Nephron (organoid): Measurements from ENCODE around the gene WDR45B.

Experiments used
- H3K27ac Mint-ChIP-seq, 3 experiments: 2 replicates each; pipeline ENCODE4 v1.8.0; 2020; ENCODE audit warnings: mixed read lengths in 3 of 3, mild to moderate bottlenecking in 2 of 3, moderate library complexity in 1 of 3
- H3K27me3 Mint-ChIP-seq: 2 replicates; pipeline ENCODE4 v1.8.0; 2021; ENCODE audit warnings: low read depth, mild to moderate bottlenecking, moderate library complexity, mixed read lengths
- H3K36me3 Mint-ChIP-seq: 2 replicates; pipeline ENCODE4 v1.8.0; 2020; ENCODE audit warnings: low read depth, mixed read lengths
- H3K4me1 Mint-ChIP-seq: 2 replicates; pipeline ENCODE4 v1.8.0; 2020; ENCODE audit warnings: mixed read lengths
- H3K4me3 Mint-ChIP-seq, 3 experiments: 2 replicates each; pipeline ENCODE4 v1.8.0; 2020; ENCODE audit warnings: mild to moderate bottlenecking in 3 of 3, mixed read lengths in 3 of 3, moderate library complexity in 2 of 3
- H3K9me3 Mint-ChIP-seq: 2 replicates; pipeline ENCODE4 v1.8.0; 2020; ENCODE audit warnings: mixed read lengths
- TF ChIP-seq, protein P1 (sequence below), 3 experiments: fragments of 200-600 bp; sonication (generic); IDR thresholded peaks; one replicate each; pipeline ENCODE4 v1.5.0; 2021; ENCODE audit warnings: antibody characterized with exemption in 3 of 3; ENCODE audit not compliant: unreplicated experiment in 3 of 3

Gene WDR45B

DNA sequence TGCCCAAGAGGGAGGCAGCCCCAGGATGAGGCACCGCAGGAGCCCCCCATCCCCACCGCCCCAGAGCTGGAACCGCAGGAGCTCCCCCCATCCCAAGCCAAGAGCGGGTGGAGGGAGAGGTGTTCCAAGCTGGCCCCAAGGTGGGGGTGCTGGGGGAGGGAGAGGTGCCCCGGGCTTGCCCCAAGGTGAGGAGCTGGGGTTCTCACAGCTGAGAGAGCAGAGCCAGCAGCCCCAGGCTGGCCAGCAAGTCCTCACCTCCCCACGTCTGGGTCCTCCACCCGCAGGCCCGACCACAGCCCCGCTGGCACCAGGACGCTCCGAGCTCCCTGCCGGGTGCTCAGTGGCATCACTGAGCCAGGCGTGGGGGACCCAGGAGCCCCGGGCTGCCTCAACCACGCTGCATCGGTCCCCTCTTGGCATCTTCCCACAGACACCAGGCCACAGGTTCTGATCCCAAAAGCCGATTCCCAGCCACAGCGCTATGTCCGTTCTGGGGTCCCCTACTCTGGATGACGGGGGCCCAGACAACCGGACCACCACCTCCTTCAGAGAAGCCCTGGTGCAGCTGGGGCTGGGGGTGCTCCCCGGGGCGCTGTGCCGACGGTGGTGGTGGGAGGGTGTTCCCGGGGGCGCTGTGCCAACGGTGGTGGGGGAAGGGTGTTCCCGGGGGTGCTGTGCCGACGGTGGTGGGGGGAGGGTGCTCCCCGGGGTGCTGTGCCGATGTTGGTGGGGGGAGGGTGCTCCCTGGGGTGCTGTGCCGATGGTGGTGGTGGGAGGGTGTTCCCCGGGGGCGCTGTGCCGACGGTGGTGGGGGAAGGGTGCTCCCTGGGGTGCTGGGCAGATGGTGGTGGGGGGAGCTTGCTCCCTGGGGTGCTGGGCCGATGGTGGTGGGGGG lies 15.4 kb upstream of the WDR45B start:
- Mint-ChIP-seq H3K4me3 (no peak overlapping the region), H3K27me3 (peaks cover 3% of the 10 kb centered on the region), H3K9me3 (no peaks in the 10 kb centered on the region), H3K4me1 (peaks cover 11% of the 10 kb centered on the region), H3K27ac (no peak overlapping the region), H3K36me3 (peaks cover 31% of the 10 kb centered on the region)
- TF ChIP-seq, protein P1, sequence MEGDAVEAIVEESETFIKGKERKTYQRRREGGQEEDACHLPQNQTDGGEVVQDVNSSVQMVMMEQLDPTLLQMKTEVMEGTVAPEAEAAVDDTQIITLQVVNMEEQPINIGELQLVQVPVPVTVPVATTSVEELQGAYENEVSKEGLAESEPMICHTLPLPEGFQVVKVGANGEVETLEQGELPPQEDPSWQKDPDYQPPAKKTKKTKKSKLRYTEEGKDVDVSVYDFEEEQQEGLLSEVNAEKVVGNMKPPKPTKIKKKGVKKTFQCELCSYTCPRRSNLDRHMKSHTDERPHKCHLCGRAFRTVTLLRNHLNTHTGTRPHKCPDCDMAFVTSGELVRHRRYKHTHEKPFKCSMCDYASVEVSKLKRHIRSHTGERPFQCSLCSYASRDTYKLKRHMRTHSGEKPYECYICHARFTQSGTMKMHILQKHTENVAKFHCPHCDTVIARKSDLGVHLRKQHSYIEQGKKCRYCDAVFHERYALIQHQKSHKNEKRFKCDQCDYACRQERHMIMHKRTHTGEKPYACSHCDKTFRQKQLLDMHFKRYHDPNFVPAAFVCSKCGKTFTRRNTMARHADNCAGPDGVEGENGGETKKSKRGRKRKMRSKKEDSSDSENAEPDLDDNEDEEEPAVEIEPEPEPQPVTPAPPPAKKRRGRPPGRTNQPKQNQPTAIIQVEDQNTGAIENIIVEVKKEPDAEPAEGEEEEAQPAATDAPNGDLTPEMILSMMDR (IDR thresholded peaks at IDR 0.05; ENCODE audit: unreplicated experiment in 3 of 3): no peak

DNA sequence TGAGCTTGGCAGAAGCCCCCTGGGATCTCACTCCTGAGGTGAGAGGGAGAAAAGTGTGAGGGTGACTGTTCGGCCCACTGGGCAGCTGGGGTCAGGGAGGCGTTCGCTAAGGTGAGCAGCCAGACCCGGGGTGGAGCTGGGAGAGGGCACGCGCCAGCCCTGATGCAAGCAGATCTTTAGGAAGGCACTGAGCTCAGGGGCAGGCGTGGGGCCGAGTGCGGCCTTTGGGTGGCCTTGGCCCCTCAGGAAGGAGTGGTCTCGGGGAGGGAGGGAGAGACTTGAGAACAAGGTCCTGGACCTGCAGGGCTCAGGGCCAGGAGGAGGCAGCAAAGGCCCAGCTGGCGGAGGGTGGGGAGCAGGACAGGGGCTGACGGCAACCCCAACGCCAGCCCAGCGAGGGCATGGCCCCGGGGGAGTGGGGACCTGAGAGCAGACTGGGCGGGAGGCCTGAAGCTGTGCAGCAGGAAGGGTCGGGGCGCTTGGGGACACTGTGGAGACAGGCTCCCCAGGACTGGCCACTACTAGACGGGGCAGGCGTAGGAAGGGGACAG lies 14.5 kb upstream of the WDR45B start:
- Mint-ChIP-seq H3K4me1 (peaks cover 7% of the 10 kb centered on the region), H3K36me3 (peaks cover 34% of the 10 kb centered on the region), H3K27me3 (peaks cover 3% of the 10 kb centered on the region), H3K4me3 (no peak overlapping the region), H3K9me3 (no peaks in the 10 kb centered on the region), H3K27ac (no peak overlapping the region)
- TF ChIP-seq, protein P1 (IDR thresholded peaks at IDR 0.05; ENCODE audit: unreplicated experiment in 3 of 3): no peak

DNA sequence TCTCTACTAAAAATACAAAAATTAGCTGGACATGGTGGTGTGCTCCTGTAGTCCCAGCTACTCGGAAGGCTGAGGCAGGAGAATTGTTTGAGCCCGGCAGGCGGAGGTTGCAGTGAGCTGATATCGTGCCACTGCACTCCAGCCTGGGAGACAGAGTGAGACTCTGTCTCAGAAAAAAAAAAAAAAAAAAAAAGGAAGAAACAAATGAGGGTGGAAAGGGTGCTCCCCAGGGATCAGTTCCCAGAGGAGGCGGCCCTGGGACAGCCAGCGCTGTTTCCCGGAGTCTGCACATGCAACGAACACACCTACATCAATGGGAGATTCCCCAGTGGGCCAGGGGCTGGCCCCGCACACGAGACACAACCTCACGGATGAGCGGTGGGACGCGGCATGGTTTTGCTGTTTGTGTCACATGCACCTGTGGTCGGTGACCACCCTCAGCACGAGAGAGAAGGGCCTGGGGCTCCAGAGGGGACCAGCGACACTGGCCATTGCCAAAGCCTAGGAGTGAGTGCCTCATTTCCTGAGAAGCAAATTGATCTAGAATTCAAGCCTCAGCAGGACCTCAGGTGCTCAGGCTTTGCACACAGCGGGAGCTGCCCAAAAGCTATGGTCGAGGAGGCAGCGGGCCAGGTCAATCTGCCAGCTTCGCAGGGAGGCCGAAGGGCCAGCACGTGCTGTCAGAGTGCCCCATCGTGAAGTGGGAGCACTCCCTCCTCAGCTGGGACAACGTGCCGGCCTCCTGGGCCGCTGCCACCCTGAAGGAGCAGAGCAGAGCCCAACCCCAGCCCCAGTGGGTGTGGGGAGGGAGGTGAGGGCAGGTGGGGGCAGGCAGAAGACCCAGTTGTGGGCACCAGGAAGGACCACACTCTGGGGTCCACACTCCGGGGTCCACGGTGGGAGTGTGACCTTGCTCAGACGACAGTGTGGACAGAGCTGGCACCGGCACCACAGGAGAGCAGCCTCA lies 13.8 kb upstream of the WDR45B start:
- Mint-ChIP-seq H3K4me3 (no peak overlapping the region), H3K36me3 (peaks cover 37% of the 10 kb centered on the region), H3K27ac (no peak overlapping the region), H3K4me1 (peaks cover 7% of the 10 kb centered on the region), H3K27me3 (no peaks in the 10 kb centered on the region), H3K9me3 (no peaks in the 10 kb centered on the region)
- TF ChIP-seq, protein P1 (IDR thresholded peaks at IDR 0.05; ENCODE audit: unreplicated experiment in 3 of 3): no peak

DNA sequence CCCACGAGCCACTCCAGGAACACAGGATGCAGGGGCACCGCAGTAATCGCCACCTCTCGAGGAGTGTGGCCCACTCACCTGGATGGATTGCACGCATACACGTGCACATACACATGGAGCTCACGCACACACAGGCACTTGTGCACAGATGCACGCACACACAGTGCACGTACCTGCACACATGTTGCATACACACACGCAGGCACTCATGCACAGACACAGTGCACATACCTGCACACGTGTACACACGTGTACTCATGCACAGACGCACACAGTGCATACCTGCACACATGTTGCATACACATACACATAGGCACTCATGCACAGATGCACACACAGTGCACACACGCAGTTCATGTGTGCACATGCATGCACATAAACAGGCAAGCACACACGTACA lies 11.6 kb upstream of the WDR45B start:
- no peak overlapping the region for H3K27ac Mint-ChIP-seq

DNA sequence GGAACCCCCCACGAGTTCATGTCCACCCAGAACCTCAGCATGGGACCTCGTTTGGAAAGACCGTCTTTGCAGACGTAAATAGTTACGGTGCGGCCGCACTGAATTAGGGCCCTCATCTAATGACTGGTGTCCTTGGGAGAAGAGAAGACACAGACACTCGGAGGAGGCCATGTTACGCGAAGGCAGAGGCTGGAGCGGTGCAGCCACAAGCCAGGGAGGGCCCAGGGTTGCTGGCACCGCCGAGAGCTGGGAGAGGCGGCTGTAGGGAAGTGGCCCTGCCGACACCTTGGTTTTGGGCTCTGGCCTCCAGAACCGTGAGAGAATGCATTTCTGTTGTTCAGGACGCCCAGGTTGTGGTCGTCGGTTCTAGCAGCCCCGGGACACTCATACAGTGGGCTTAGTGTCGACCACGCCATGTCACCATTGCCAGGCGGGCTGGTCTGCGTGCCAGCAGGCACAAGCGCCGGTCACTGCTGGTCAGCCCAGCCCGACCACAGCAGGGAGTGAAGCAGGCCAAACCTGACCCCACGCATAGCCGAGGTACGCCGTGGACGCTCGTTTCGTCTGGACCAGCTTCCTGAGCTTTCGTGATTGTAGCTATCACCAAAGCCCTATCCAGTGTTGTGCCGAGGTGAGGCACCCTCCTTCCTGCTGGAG lies 10.7 kb upstream of the WDR45B start:
- H3K9me3 Mint-ChIP-seq: no peaks in the 10 kb centered on the region

More for the DNA sequence above, 11.6 kb upstream of the WDR45B start:
- Mint-ChIP-seq H3K9me3 (no peaks in the 10 kb centered on the region), H3K36me3 (peaks cover 34% of the 10 kb centered on the region), H3K27me3 (no peaks in the 10 kb centered on the region), H3K4me1 (peaks cover 2% of the 10 kb centered on the region), H3K4me3 (no peak overlapping the region)
- TF ChIP-seq, protein P1 (IDR thresholded peaks at IDR 0.05; ENCODE audit: unreplicated experiment in 3 of 3): no peak

More for the DNA sequence above, 10.7 kb upstream of the WDR45B start:
- Mint-ChIP-seq H3K27ac (no peak overlapping the region), H3K36me3 (peaks cover 34% of the 10 kb centered on the region), H3K27me3 (no peaks in the 10 kb centered on the region), H3K4me1 (no peaks in the 10 kb centered on the region), H3K4me3 (no peak overlapping the region)
- TF ChIP-seq, protein P1 (IDR thresholded peaks at IDR 0.05; ENCODE audit: unreplicated experiment in 3 of 3): no peak
